ENCODE results near the gene RBM48.
"Not testable (repeated sequence)": the region's sequence is repeated elsewhere in the genome, so short reads cannot be mapped to it uniquely, and the experiment has no call there.

Gene RBM48

GRCh38 chr7:92528188-92528957 is at the start of gene RBM48, which contains the start of gene PEX1:
RBM48 (plus strand) TSS chr7:92528795; CDS start chr7:92528814, 19 bp downstream.
PEX1 (minus strand) TSS chr7:92528520; CDS start chr7:92528435, 85 bp downstream.
- peak; percentile 95 for DNase-seq (ENCODE audit: low read depth)

GRCh38 chr7:92479146-92479545 is 49.4 kb upstream of the RBM48 start:
- not testable (repeated sequence) for DNase-seq (ENCODE audit: low read depth)

- not testable (repeated sequence) for DNase-seq (ENCODE audit: low read depth)
Measured at GRCh38 chr7:92483624-92484023, 45.0 kb upstream of the RBM48 start.

- DNase-seq (ENCODE audit: low read depth): not testable (repeated sequence)
Measured at GRCh38 chr7:92484226-92484625, 44.4 kb upstream of the RBM48 start.

GRCh38 chr7:92485267-92485892 is 43.2 kb upstream of the RBM48 start:
- DNase-seq (ENCODE audit: low read depth): no peak

GRCh38 chr7:92485974-92486373 is 42.6 kb upstream of the RBM48 start:
- DNase-seq (ENCODE audit: low read depth): no peak

GRCh38 chr7:92487804-92488203 is 40.8 kb upstream of the RBM48 start:
- no peak for DNase-seq (ENCODE audit: low read depth)

GRCh38 chr7:92489634-92490033 is 39.0 kb upstream of the RBM48 start:
- DNase-seq (ENCODE audit: low read depth): no peak

GRCh38 chr7:92496876-92497275 is 31.7 kb upstream of the RBM48 start:
- no peak for DNase-seq (ENCODE audit: low read depth)

GRCh38 chr7:92498557-92498956 is 30.0 kb upstream of the RBM48 start:
- DNase-seq (ENCODE audit: low read depth): no peak

GRCh38 chr7:92503767-92504166 is 24.8 kb upstream of the RBM48 start:
- no peak for DNase-seq (ENCODE audit: low read depth)

GRCh38 chr7:92504563-92504962 is 24.0 kb upstream of the RBM48 start:
- DNase-seq (ENCODE audit: low read depth): no peak

- no peak for DNase-seq (ENCODE audit: low read depth)
Measured at GRCh38 chr7:92506363-92506762, 22.2 kb upstream of the RBM48 start.

GRCh38 chr7:92508946-92509345 is 19.6 kb upstream of the RBM48 start:
- DNase-seq (ENCODE audit: low read depth): no peak

GRCh38 chr7:92513167-92513902 is 15.3 kb upstream of the RBM48 start:
- no peak for DNase-seq (ENCODE audit: low read depth)

GRCh38 chr7:92517631-92518030 is 11.0 kb upstream of the RBM48 start:
- no peak for DNase-seq (ENCODE audit: low read depth)

GRCh38 chr7:92520024-92520423 is 8.6 kb upstream of the RBM48 start:
- no peak for DNase-seq (ENCODE audit: low read depth)

- no peak for DNase-seq (ENCODE audit: low read depth)
Measured at GRCh38 chr7:92523110-92523509, 5.5 kb upstream of the RBM48 start.

GRCh38 chr7:92527300-92528187 is 1.1 kb upstream of the RBM48 start:
- DNase-seq (ENCODE audit: low read depth): peak; percentile 32

GRCh38 chr7:92528958-92529264 is 316 bp downstream of the RBM48 start:
- DNase-seq (ENCODE audit: low read depth): no peak

GRCh38 chr7:92534572-92534971 is 6.0 kb downstream of the RBM48 start:
- DNase-seq (ENCODE audit: low read depth): no peak

GRCh38 chr7:92543542-92543941 is 14.9 kb downstream of the RBM48 start:
- not testable (repeated sequence) for DNase-seq (ENCODE audit: low read depth)
